ENCODE measurements around the gene TBP.

TBP gene

GRCh38 chr6:170584181-170584953 lies 30.2 kb downstream of the TBP start, which contains the start of gene PDCD2:
PDCD2 (minus strand) TSS chr6:170584637; CDS start chr6:170584581, 56 bp downstream.
- Mint-ChIP-seq H3K4me1 (peaks cover 22% of the 10 kb centered on the region), H3K27ac (peak within 1 kb of the TSS; percentile 96), H3K9me3 (peaks cover 8% of the 10 kb centered on the region), H3K4me3 (peak within 1 kb of the TSS; percentile 100), H3K27me3 (ENCODE audit: low read depth, poor library complexity) (peaks cover 6% of the 10 kb centered on the region), H3K36me3 (ENCODE audit: low read depth) (peaks cover 27% of the 10 kb centered on the region)
- DNase-seq = peak; percentile 89
- TF ChIP-seq, protein P1, sequence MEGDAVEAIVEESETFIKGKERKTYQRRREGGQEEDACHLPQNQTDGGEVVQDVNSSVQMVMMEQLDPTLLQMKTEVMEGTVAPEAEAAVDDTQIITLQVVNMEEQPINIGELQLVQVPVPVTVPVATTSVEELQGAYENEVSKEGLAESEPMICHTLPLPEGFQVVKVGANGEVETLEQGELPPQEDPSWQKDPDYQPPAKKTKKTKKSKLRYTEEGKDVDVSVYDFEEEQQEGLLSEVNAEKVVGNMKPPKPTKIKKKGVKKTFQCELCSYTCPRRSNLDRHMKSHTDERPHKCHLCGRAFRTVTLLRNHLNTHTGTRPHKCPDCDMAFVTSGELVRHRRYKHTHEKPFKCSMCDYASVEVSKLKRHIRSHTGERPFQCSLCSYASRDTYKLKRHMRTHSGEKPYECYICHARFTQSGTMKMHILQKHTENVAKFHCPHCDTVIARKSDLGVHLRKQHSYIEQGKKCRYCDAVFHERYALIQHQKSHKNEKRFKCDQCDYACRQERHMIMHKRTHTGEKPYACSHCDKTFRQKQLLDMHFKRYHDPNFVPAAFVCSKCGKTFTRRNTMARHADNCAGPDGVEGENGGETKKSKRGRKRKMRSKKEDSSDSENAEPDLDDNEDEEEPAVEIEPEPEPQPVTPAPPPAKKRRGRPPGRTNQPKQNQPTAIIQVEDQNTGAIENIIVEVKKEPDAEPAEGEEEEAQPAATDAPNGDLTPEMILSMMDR (IDR thresholded peaks at IDR 0.05) = no peak

DNA sequence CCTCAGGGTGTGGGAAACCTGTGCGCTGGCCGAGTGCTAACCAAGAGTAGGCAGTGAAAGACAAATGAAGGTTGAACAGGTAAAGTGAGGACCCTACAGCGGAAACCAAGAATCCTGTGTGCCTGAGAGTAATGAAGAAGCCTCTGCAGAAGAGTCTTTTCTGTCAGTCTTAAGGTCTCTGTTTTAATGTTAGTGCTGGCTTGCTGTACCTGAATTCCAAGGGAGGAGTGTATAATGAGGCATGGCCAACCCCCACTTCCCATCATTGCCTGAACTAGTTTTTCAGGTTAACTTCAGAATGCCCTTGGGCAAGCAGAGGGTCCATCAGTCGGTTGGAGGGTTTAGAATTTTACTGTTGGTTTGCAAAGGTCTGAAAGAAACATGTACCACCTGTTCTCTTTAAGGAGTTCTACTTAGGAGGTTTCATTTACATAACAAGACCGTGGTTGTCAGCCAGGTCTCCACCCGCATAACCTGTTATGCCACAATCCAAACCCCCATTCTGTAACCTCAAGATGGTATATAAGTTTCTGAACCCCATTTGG lies 30.9 kb downstream of the TBP start:
- TF ChIP-seq, protein P1 (IDR thresholded peaks at IDR 0.05) = no peak
- Mint-ChIP-seq H3K9me3 (peaks cover 14% of the 10 kb centered on the region), H3K27ac (peak overlapping the region; percentile 96), H3K4me1 (peaks cover 22% of the 10 kb centered on the region), H3K36me3 (ENCODE audit: low read depth) (peaks cover 27% of the 10 kb centered on the region), H3K27me3 (ENCODE audit: low read depth, poor library complexity) (peaks cover 6% of the 10 kb centered on the region), H3K4me3 (peak overlapping the region; percentile 100)
- no peak for DNase-seq

GRCh38 chr6:170590725-170591124 lies 36.6 kb downstream of the TBP start:
- Mint-ChIP-seq H3K27ac (no peak overlapping the region), H3K4me3 (no peak overlapping the region), H3K4me1 (no peaks in the 10 kb centered on the region), H3K9me3 (peaks cover 56% of the 10 kb centered on the region), H3K27me3 (ENCODE audit: low read depth, poor library complexity) (peaks cover 6% of the 10 kb centered on the region), H3K36me3 (ENCODE audit: low read depth) (peaks cover 5% of the 10 kb centered on the region)
- DNase-seq = no peak
- TF ChIP-seq, protein P1 (IDR thresholded peaks at IDR 0.05) = no peak

DNA sequence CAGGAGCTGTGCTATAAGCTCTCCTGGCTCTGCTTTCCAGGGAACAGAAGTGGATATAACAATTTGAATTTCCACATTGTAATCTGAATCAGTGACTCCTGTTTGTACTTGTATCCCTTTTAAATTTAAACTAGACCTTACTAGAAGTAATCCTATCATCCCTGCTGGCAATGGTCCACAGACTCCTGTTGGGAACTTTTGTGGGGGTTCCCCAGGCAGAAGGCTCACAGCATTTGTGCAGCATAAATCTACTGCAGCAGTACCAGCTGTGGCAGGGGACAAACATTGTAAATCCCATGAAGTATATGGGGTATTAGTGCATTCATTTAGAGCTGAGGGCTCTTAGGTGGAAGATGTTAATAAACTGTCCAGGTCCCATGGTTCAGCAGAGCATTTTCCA lies 42.3 kb downstream of the TBP start:
- H3K27me3 Mint-ChIP-seq (ENCODE audit: low read depth, poor library complexity) = peaks cover 26% of the 10 kb centered on the region
- H3K4me1 Mint-ChIP-seq = peaks cover 5% of the 10 kb centered on the region
- peaks cover 28% of the 10 kb centered on the region for H3K9me3 Mint-ChIP-seq
- no peak for DNase-seq
- no peaks in the 10 kb centered on the region for H3K36me3 Mint-ChIP-seq (ENCODE audit: low read depth)
- no peak overlapping the region for H3K4me3 Mint-ChIP-seq
- H3K27ac Mint-ChIP-seq = no peak overlapping the region
- TF ChIP-seq, protein P1 (IDR thresholded peaks at IDR 0.05) = no peak

DNA sequence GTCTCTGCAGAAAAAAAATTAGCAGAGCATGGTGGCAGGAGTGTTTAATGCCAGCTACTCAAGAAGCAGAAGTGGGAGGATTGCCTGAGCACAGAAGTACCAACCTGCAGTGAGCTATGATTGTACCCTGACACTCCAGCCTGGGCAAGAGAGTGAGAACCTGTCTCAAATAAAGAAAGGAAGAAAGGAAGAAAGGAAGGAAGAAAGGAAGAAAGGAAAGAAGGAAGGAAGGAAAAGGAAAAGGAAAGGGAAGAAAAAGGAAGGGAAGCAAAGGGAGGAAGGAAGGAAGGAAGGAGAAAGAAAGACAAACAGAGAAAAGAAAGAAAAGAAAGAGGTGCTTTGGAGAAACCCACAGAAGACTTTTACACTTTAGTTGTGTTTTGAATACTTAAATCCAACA lies 43.1 kb downstream of the TBP start:
- no peaks in the 10 kb centered on the region for H3K36me3 Mint-ChIP-seq (ENCODE audit: low read depth)
- H3K4me3 Mint-ChIP-seq = no peak overlapping the region
- H3K9me3 Mint-ChIP-seq = peaks cover 19% of the 10 kb centered on the region
- TF ChIP-seq, protein P1 (IDR thresholded peaks at IDR 0.05) = no peak
- no peak for DNase-seq
- peaks cover 5% of the 10 kb centered on the region for H3K4me1 Mint-ChIP-seq
- H3K27me3 Mint-ChIP-seq (ENCODE audit: low read depth, poor library complexity) = peaks cover 26% of the 10 kb centered on the region
- no peak overlapping the region for H3K27ac Mint-ChIP-seq

All from nephron progenitor cell (in vitro differentiated cells).